ENCODE data around the gene NTRK2.

NTRK2 gene

DNA sequence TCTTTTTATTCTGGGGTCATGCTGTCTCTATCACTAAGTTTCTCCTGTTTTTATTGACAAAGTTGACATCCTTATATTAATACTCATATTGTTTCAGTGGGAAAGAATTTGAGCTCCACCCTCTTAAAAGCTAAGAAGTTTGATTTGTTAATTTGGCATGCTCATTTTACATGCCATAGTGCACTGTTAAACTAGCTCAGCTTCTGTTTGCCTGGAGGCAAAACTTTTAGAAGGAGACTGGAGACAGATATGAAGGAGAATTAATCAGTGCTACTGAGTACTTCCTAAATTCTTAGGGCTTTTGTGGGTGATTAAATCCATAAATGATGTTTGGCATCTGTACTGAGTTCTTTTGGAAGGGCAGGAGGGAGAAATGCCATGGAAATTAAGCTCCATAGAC lies 138.9 kb downstream of the NTRK2 start:
- no peak for TF ChIP-seq CTCF (conservative IDR thresholded peaks at IDR 0.05; ENCODE audit: low read depth, low read length)
- no peak overlapping the region for H3K4me3 ChIP-seq (ENCODE audit: low read depth, low read length)
- DNase-seq (ENCODE audit: low read depth): no peak

- no peak for TF ChIP-seq CTCF (conservative IDR thresholded peaks at IDR 0.05; ENCODE audit: low read depth, low read length)
- DNase-seq (ENCODE audit: low read depth): no peak
- H3K4me3 ChIP-seq (ENCODE audit: low read depth, low read length): no peak overlapping the region
Observed at GRCh38 chr9:84811072-84811750, 141.7 kb downstream of the NTRK2 start.

DNA sequence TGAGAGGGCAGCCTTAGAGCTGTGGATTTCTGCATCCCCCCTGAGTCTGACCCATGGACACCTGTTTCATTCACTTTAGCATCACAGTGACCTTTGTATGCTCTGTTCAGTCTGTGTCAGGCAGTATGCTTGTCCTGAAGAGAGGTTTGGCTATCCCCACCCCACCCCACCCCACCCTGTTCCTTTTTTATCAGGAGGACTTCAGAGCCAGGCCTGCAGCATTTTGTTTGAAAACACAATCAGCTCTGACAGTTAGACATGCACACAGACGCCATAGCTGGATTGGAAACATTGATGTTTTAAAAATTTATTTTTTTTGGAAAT lies 142.2 kb downstream of the NTRK2 start:
- no peak for DNase-seq (ENCODE audit: low read depth)
- H3K4me3 ChIP-seq (ENCODE audit: low read depth, low read length): no peak overlapping the region
- no peak for TF ChIP-seq CTCF (conservative IDR thresholded peaks at IDR 0.05; ENCODE audit: low read depth, low read length)

DNA sequence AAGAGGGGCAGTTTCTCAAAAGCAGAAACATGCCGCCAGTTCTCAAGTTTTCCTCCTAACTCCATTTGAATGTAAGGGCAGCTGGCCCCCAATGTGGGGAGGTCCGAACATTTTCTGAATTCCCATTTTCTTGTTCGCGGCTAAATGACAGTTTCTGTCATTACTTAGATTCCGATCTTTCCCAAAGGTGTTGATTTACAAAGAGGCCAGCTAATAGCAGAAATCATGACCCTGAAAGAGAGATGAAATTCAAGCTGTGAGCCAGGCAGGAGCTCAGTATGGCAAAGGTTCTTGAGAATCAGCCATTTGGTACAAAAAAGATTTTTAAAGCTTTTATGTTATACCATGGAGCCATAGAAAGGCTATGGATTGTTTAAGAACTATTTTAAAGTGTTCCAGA lies 142.8 kb downstream of the NTRK2 start:
- TF ChIP-seq CTCF (conservative IDR thresholded peaks at IDR 0.05; ENCODE audit: low read depth, low read length): no peak
- DNase-seq (ENCODE audit: low read depth): no peak
- no peak overlapping the region for H3K4me3 ChIP-seq (ENCODE audit: low read depth, low read length)

DNA sequence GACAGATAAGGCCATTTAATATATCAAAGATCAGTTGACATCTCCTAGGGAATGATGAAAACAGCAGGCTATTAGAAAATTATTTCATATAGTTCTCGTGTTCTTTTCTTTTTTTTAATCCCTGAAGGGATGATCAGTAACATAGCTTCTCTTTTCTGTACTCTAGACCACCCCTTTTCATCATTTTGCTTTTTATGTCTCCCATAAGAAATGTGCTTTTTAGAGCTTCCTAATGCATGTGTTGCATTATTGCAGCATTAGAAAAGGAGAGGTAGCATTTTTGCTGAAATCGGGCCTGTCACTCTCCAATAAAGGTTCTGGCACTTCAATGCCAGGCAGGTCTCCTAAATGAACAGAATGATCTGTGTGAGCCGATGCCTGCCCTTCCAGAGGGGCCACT lies 143.3 kb downstream of the NTRK2 start:
- no peak overlapping the region for H3K4me3 ChIP-seq (ENCODE audit: low read depth, low read length)
- no peak for DNase-seq (ENCODE audit: low read depth)
- TF ChIP-seq CTCF (conservative IDR thresholded peaks at IDR 0.05; ENCODE audit: low read depth, low read length): no peak

DNA sequence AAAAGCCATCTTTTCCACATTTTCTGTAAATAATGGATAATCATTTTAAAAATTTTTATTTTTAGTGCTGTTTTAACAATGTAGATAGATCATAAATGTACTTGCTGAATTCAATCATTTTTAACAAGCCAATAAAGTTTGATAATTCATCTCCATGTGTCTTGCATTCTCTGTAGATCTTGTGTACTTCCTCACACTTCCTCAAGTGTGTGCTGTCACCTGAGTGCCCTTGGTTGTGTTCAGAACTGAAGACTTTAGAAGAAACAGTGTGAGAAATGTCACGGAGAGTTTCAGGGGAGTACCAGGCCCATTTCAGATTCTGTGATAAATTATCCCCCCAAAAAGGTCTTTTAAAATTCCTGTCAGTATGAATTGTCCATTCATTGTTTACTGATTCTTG lies 146.0 kb downstream of the NTRK2 start:
- no peak for DNase-seq (ENCODE audit: low read depth)
- TF ChIP-seq CTCF (conservative IDR thresholded peaks at IDR 0.05; ENCODE audit: low read depth, low read length): no peak

DNA sequence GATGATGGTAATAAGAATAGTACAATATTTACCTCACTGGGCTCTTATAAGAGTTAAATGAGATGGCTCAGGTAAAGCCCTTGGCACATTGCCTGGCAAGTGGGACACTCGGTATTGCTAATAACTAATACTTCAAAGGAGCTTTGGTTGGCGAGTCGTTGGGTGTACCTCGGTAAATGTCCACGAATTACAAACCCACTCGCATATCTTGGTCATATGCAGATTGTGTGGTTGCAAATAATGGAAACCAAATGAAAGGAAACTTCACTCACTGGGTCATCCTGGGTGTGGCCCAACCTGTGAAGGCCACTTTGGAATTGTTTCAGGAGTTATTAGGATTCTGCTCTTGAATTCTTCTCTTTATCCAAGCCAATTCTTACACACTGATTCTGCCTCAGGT lies 147.5 kb downstream of the NTRK2 start:
- H3K4me3 ChIP-seq (ENCODE audit: low read depth, low read length): no peak overlapping the region
- no peak for DNase-seq (ENCODE audit: low read depth)
- TF ChIP-seq CTCF (conservative IDR thresholded peaks at IDR 0.05; ENCODE audit: low read depth, low read length): no peak

More for the DNA sequence above, 146.0 kb downstream of the NTRK2 start:
- no peak overlapping the region for H3K4me3 ChIP-seq (ENCODE audit: low read depth, low read length)
